OCI-LY7 (cell line): ENCODE results near the gene ENSA.

ENCODE experiments used
- CTCF ChIP-seq: fragments of 200-600 bp; sonication (generic); conservative IDR thresholded peaks from 2 replicates; pipeline ENCODE4 v1.5.1; 2014; ENCODE audit warnings: mild to moderate bottlenecking, antibody characterized with exemption, low read length, moderate library complexity, mixed read lengths
- EZH2phosphoT487 ChIP-seq: fragments of 200-600 bp; sonication (generic); IDR thresholded peaks from 2 replicates; pipeline ENCODE4 v1.6.1; 2018; ENCODE audit warnings: low read depth, borderline replicate concordance, mild to moderate bottlenecking, mixed run types, antibody characterized with exemption, low read length, moderate library complexity, mixed read lengths

- TF ChIP-seq CTCF (no peak), EZH2phosphoT487 (no peak)
Measured at GRCh38 chr1:150610576-150610975, 18.8 kb downstream of the ENSA start.
